ENCODE results near the gene CYTH4.

Gene CYTH4

GRCh38 chr22:37280718-37281117 lies 1.6 kb upstream of the CYTH4 start:
- TF ChIP-seq CTCF (IDR thresholded peaks at IDR 0.05) (no peak), ZFX (IDR thresholded peaks at IDR 0.05; ENCODE audit: borderline replicate concordance) (no peak)
- H3K27ac ChIP-seq, result no peak overlapping the region

DNA sequence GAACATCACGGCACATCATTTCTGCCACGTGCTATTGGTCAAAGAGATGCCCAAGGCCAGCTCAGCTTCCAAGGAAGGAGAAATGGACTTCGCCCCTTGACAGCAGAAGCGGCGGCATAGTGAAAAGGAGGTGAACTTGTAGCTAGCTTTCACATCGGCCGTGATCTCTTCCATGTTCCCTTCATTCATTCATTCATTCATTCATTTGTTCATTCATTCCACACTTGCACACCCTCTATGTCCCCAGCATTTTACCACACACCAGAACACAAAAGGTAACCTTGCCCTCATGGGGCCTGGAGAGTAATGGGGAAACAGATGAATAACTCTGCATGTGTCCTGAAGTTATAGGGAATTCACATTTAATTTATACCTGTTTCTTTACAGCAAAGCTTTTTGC lies 1.1 kb upstream of the CYTH4 start:
- TF ChIP-seq CTCF (IDR thresholded peaks at IDR 0.05) (no peak), ZFX (IDR thresholded peaks at IDR 0.05; ENCODE audit: borderline replicate concordance) (no peak)
- no peak overlapping the region for H3K27ac ChIP-seq

GRCh38 chr22:37281646-37282384 lies 493 bp upstream of the CYTH4 start:
- H3K27ac ChIP-seq, result no peak overlapping the region
- TF ChIP-seq ZFX (IDR thresholded peaks at IDR 0.05; ENCODE audit: borderline replicate concordance) (no peak), CTCF (IDR thresholded peaks at IDR 0.05) (no peak)

GRCh38 chr22:37283393-37283937 lies 1.2 kb downstream of the CYTH4 start:
- no peak overlapping the region for H3K27ac ChIP-seq
- TF ChIP-seq ZFX (IDR thresholded peaks at IDR 0.05; ENCODE audit: borderline replicate concordance), result no peak
- no peak for TF ChIP-seq CTCF (IDR thresholded peaks at IDR 0.05)

- H3K27ac ChIP-seq, result no peak overlapping the region
- TF ChIP-seq CTCF (IDR thresholded peaks at IDR 0.05), result no peak
- no peak for TF ChIP-seq ZFX (IDR thresholded peaks at IDR 0.05; ENCODE audit: borderline replicate concordance)
Observed at GRCh38 chr22:37284126-37284804, 2.0 kb downstream of the CYTH4 start.

DNA sequence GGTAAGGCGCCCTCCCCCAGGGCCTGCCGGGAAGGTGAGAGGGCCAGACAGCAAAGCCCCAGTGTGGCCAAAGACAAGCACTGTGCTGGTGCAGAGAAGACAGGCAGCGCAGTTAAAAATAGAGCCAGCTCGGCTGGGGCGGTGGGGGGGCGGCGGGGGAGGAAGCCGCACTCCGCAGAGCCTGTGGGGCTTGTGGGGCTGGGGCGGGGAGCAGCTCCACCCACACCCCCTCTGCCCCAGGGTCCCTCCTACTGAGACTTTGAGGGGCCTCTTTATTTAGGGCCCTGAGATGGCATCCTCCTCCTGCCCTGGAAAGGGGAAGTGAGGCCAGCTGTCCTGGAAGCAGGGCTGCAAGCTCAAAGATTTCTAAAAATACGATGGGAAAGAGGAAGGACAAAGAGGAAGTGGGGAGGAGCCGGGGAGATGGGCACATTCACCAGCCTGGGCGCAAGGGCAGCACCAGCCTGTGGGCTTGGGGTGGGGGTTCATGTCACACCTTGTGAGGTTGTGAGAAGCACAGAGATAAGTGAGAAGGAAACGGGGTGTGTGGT lies 2.6 kb downstream of the CYTH4 start:
- H3K27ac ChIP-seq, result no peak overlapping the region
- TF ChIP-seq ZFX (IDR thresholded peaks at IDR 0.05; ENCODE audit: borderline replicate concordance), result no peak
- TF ChIP-seq CTCF (IDR thresholded peaks at IDR 0.05), result no peak

DNA sequence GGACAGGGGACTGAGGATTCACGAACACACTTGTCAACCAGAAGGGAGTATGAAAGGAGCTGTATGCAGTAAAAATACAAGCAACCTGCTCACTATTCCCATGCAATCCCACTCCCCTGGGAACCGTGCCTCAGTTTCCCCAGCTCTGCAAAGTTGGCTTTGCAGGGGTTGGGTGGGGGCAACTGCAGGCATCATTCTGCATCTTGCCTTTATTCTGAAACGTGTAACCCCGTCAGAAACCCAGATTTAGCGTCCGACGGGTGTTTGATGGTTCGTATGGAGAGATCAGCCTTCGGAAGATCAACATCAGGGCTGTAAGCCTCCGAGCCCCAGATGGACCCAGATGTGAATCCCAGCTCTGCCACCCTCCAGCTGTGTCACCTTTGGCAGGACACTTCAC lies 3.6 kb downstream of the CYTH4 start:
- H3K27ac ChIP-seq, result no peak overlapping the region
- TF ChIP-seq ZFX (IDR thresholded peaks at IDR 0.05; ENCODE audit: borderline replicate concordance), result no peak
- no peak for TF ChIP-seq CTCF (IDR thresholded peaks at IDR 0.05)

All from 22Rv1 (cell line).